Fibroblast of peridontal ligament (primary cell): ENCODE results near the gene SAG.
A peak's percentile ranks its signal among the peaks of the same experiment; 100 is the strongest.

Source experiments
- DNase-seq: peaks from one replicate; pipeline ENCODE4 v3.0.0-alpha.2; 2010; ENCODE audit errors: extremely low read depth

The SAG gene

GRCh38 chr2:233307565-233307964 lies at the start of gene SAG:
Gene SAG, plus strand, starts transcription at chr2:233307816. Its CDS starts 1,374 bp downstream, at chr2:233309190.
- no peak for DNase-seq

DNA sequence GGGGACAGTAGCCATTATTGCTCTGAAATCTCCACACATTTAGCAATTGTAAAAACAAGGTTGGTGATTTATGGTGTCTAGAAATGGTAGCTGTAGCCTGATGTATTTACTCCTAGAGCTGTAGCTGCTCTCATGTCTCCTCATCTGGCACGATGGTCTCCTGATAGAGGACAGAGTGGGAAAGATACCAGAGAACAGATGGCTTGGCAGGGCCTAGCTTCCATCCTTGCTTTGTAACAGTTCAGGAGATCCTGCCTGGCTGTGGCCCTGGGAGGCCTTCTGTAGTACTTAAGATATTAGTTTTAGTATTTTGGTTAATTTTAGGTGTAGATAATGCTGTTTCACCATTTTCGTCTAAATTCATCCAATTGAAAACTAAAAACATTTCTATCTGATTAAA lies 49.4 kb upstream of the SAG start:
- DNase-seq = no peak

GRCh38 chr2:233259730-233260129 lies 47.9 kb upstream of the SAG start:
- DNase-seq = peak; percentile 5

- no peak for DNase-seq
Observed at GRCh38 chr2:233260661-233261060, 47.0 kb upstream of the SAG start.

GRCh38 chr2:233261819-233262555 lies 45.6 kb upstream of the SAG start:
- no peak for DNase-seq

- no peak for DNase-seq
Observed at GRCh38 chr2:233262562-233262961, 45.1 kb upstream of the SAG start.

DNA sequence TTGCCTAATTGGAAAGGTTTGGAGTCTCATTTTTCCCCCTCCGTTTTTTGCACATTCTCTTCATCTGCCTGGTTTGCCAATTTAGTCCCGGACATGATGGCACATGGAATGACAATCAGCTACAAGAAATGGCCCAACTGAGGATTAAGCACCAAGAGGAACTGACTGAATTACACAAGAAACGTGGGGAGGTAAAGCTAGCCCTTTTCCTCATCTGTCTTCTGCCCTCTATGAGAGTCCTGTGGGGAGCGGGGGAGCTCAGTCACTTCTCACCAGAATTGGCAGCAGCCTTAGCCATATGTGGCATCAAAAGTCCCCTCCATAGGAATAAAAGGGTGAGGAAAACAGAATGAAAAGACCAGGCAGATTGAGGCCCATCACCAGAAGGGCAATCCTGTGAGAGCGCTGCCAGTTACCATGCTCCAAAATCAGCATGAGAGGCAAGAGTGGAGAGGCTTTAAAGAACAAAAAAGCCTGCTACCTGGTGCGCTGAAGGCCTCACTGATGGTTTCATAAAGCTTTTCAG lies 44.5 kb upstream of the SAG start:
- DNase-seq = no peak

DNA sequence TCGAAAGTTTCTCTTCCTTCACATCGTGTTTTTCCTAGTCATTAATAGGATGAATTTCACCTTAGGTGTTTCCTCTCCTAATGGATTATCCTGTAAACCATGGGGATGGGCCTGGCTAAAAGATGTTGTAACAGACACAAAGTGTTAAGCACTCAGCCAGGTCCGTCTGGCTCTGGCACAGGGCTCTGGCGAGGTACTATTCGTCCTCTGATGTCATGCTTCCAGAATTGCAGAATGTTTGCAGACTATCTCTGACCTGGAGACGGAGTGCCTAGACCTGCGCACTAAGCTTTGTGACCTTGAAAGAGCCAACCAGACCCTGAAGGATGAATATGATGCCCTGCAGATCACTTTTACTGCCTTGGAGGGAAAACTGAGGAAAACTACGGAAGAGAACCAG lies 42.9 kb upstream of the SAG start:
- DNase-seq = no peak

DNA sequence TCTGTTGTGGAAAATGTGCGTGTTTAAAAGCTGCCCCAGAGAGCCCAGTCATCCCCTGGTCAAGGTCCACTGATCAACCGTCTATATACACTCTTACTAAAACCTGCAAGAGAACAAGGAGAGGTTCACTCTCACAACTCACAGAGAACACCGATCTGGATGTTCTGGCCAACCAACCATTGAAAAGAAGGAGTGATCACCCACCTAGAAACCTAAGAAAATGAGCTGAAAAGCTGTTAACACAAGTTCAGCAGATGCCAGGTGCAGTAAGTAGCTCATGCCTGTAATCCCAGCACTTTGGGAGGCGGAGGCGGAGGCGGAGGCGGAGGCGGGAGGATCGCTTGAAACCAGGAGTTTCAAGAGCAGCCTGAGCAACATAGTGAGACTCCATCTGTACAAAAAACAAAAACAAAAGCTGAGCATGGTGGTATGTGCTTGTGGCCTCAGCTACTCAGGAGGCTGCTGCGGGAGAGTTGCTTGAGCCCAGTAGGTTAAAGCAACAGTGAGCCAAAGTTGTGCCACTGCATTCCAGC lies 41.7 kb upstream of the SAG start:
- DNase-seq = no peak

GRCh38 chr2:233266481-233266880 lies 41.1 kb upstream of the SAG start:
- no peak for DNase-seq

- DNase-seq = no peak
Observed at GRCh38 chr2:233267516-233268245, 39.9 kb upstream of the SAG start.

DNA sequence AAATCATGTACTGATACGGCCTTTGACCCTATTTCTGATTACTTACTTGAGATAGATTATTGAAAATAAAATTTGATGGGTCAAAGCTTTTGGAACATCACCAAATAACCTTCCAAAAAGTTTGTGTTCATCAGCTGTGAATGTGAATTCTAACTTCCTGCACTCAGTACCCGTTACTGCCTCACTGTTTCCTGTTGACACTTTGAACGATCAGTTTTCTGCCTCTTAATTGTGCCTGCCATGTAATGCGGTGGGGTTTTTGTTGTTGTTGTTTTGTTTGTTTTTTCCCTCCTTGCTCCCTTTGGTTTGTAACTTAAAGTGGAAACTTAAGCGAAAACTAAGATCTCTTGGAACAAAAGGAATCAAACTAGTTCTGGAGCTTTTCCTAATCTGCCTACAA lies 37.2 kb upstream of the SAG start:
- no peak for DNase-seq

GRCh38 chr2:233270951-233271350 lies 36.7 kb upstream of the SAG start:
- no peak for DNase-seq

DNA sequence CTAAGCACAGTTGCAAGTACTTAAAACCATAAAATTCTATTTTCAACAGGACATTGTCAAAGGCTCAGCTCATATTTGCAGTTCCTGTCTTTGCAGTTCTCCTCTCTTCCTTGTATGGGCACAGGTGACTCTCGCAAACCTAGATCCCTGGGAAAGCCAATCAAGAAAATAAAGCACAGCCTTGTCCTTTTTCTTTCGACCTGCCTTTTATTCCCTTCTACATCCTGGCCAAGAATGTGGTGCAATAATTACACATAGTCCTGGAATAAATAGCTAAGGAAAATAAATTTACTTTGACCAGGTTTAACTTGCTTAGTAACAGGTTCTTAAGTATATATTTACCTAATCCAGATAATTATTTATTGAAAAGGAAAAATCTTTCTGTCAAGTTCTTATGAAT lies 35.9 kb upstream of the SAG start:
- DNase-seq = no peak

- DNase-seq = no peak
Observed at GRCh38 chr2:233273120-233273519, 34.5 kb upstream of the SAG start.

DNA sequence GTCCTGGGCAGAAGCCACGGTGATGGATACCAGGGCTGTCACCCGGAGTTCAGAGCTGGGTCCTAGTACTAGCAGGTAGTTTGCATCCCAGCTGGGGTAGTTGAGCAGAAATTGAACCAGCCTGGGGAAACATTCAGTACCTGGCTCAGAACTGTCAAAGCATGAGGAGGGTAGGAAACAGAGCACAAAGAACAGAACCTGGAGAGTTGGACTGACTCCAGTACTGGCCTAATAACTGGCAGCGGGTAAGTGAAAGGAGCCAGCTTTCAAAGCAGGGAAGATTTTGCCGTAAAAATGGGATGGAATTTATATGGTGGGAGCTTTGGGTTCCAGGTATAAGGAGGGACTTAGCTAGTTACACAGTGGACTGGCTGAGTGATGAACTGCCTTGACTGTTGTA lies 32.4 kb upstream of the SAG start:
- DNase-seq = no peak

- DNase-seq = no peak
Observed at GRCh38 chr2:233278921-233279320, 28.7 kb upstream of the SAG start.

GRCh38 chr2:233280114-233280693 lies 27.4 kb upstream of the SAG start:
- no peak for DNase-seq

- DNase-seq = no peak
Observed at GRCh38 chr2:233281553-233281952, 26.1 kb upstream of the SAG start.

GRCh38 chr2:233281992-233282603 lies 25.5 kb upstream of the SAG start:
- DNase-seq = no peak

DNA sequence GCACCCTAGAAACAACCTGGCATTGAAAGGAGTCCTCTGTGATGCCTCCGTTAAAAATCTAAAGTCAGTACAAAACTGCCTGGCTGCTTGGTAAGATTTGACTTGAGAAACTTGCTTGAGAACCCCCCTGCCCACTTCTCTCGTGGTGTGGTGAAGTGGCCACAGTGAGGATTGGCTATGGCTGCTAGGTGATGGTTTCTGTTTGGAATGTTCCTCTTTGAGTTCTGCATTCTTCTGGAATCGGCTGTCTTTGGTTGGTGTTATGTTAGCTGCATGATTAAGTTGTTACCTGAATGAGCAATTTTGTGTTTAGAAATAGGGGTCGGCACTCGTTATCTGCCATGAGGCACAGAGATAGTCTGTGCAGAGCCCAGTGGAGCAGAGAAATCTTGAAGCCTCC lies 21.7 kb upstream of the SAG start:
- DNase-seq = no peak

- no peak for DNase-seq
Observed at GRCh38 chr2:233287871-233288270, 19.7 kb upstream of the SAG start.
